Caco-2 (cell line): Measurements from ENCODE around the gene PLXNA4. TPM values are rescaled to one million over a fixed set of nuclear protein-coding genes. Genes with fewer than 3 reads are reported as not detected.

Source experiments
- BruUV-seq: library from RNA; stranded (reverse); fragments of 400-500 nt; replicated peaks from 2 replicates; lab custom pipeline; 2021; lab: Mats Ljungman, UMichigan
- CTCF ChIA-PET: fragments of 300-600 bp; sonication (Branson Sonifier 250); formaldehyde crosslinking; loops from one replicate; lab custom pipeline; 2022; ENCODE audit warnings: antibody characterized with exemption; lab: Charles Lee
- POLR2A ChIA-PET: fragments of 300-600 bp; sonication (Branson Sonifier 250); formaldehyde crosslinking; loops from one replicate; lab custom pipeline; 2022; ENCODE audit warnings: antibody characterized with exemption; lab: Charles Lee
- DNase-seq, 2 experiments: peaks; one replicate each; pipeline versions ENCODE4 v3.0.0 to v3.0.0-alpha.2; 2020 to 2022
- H3K27me3 ChIP-seq: replicated peaks from 2 replicates; pipeline ENCODE4 v1.6.0; 2011; ENCODE audit warnings: low read length; ENCODE audit not compliant: control insufficient read depth, insufficient read depth
- H3K36me3 ChIP-seq: 2 replicates; pipeline ENCODE4 v1.5.1; 2011; ENCODE audit warnings: low read length; ENCODE audit not compliant: control insufficient read depth, insufficient read depth
- H3K4me1 ChIP-seq: fragments of 250-450 bp; sonication (Bioruptor Pico); 2 replicates; pipeline ENCODE4 v1.5.1; 2020; ENCODE audit warnings: mild to moderate bottlenecking
- H3K4me3 ChIP-seq: 2 replicates; pipeline ENCODE4 v1.5.1; 2011; ENCODE audit warnings: low read depth, mild to moderate bottlenecking, control low read depth, low read length
- H3K9me3 ChIP-seq: fragments of 250-450 bp; sonication (Bioruptor Pico); 2 replicates; pipeline ENCODE4 v1.5.1; 2020; ENCODE audit warnings: mild to moderate bottlenecking, moderate library complexity
- H3K27ac Mint-ChIP-seq: one replicate; pipeline ENCODE4 v1.8.0; 2022; ENCODE audit warnings: mixed read lengths; ENCODE audit not compliant: unreplicated experiment
- H3K27me3 Mint-ChIP-seq: one replicate; pipeline ENCODE4 v1.8.0; 2022; ENCODE audit warnings: mixed read lengths; ENCODE audit not compliant: insufficient read depth, unreplicated experiment
- H3K36me3 Mint-ChIP-seq: one replicate; pipeline ENCODE4 v1.8.0; 2022; ENCODE audit warnings: mild to moderate bottlenecking, mixed read lengths; ENCODE audit not compliant: insufficient read depth, unreplicated experiment
- H3K4me1 Mint-ChIP-seq: one replicate; pipeline ENCODE4 v1.8.0; 2022; ENCODE audit warnings: low read depth, mixed read lengths; ENCODE audit not compliant: unreplicated experiment
- H3K4me3 Mint-ChIP-seq: one replicate; pipeline ENCODE4 v1.8.0; 2022; ENCODE audit warnings: mild to moderate bottlenecking, moderate library complexity, mixed read lengths; ENCODE audit not compliant: unreplicated experiment
- H3K9me3 Mint-ChIP-seq: one replicate; pipeline ENCODE4 v1.8.0; 2022; ENCODE audit warnings: mixed read lengths; ENCODE audit not compliant: unreplicated experiment
- intact Hi-C: fragments of 100-400 bp; cut with micrococcal nuclease; formaldehyde crosslinking; loops from one replicate; pipeline ENCODE4 v1.10.0; 2022; ENCODE audit not compliant: unreplicated experiment
- total RNA-seq: library from RNA; stranded (reverse); gene quantifications from 2 replicates; pipeline ENCODE4 v1.2.3, GENCODE V29; 2022
- TF ChIP-seq, protein P1 (sequence below), 2 experiments: fragments of 200-600 bp in 1 of 2; IDR thresholded peaks; 1 replicate in 1 of 2; 2 replicates in 1 of 2; pipeline versions ENCODE4 v1.5.1 to v1.8.0; 2011 to 2022; ENCODE audit warnings: antibody characterized with exemption in 1 of 2, control low read depth in 1 of 2, inconsistent platforms in 1 of 2, low read depth in 1 of 2, low read length in 1 of 2, mild to moderate bottlenecking in 1 of 2, moderate library complexity in 1 of 2; ENCODE audit not compliant: insufficient read depth in 1 of 2, severe bottlenecking in 1 of 2, unreplicated experiment in 1 of 2

The PLXNA4 gene
- total RNA-seq, 1 experiment from 2014 or later, result 0.43 TPM

DNA sequence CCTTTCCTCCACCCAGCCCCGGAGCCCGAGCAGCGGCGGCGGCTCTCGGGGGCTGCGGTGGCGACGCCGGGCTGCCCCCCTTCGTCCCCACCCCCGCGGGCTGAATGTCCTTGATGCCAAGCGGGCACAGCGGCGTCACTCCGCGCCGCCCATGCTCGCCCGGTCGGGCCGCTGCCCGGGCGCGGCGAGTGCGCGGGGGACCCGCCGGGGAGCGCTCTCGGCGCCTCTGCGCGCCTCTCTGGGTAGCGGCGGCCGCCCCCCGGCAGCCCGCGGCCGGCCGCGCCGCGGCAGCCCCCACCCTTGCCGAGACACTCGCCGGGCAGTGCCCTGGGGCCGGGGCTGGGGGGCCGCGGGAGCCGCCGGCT lies 433 bp upstream of the PLXNA4 start:
- Mint-ChIP-seq H3K36me3 (no peaks in the 10 kb centered on the region), H3K9me3 (no peaks in the 10 kb centered on the region), H3K27me3 (peaks cover 47% of the 10 kb centered on the region), H3K4me3 (peak overlapping the region; percentile 41), H3K4me1 (no peaks in the 10 kb centered on the region), H3K27ac (no peak overlapping the region)
- ChIA-PET CTCF (interaction anchor here (1.2 to 1.3 kb wide), 2 partner anchors 27 to 258 kb away, joined by 3 to 5 read pairs; no protein-coding TSS in a partner anchor), POLR2A (no interaction called here)
- DNase-seq, result no peak
- H3K4me3 ChIP-seq, result no peak overlapping the region
- H3K36me3 ChIP-seq, result no peaks in the 10 kb centered on the region
- H3K9me3 ChIP-seq, result no peaks in the 10 kb centered on the region
- H3K27me3 ChIP-seq, result peaks cover 8% of the 10 kb centered on the region
- intact Hi-C loops, result no loop called here
- no TSS peak for BruUV-seq
- TF ChIP-seq, protein P1, sequence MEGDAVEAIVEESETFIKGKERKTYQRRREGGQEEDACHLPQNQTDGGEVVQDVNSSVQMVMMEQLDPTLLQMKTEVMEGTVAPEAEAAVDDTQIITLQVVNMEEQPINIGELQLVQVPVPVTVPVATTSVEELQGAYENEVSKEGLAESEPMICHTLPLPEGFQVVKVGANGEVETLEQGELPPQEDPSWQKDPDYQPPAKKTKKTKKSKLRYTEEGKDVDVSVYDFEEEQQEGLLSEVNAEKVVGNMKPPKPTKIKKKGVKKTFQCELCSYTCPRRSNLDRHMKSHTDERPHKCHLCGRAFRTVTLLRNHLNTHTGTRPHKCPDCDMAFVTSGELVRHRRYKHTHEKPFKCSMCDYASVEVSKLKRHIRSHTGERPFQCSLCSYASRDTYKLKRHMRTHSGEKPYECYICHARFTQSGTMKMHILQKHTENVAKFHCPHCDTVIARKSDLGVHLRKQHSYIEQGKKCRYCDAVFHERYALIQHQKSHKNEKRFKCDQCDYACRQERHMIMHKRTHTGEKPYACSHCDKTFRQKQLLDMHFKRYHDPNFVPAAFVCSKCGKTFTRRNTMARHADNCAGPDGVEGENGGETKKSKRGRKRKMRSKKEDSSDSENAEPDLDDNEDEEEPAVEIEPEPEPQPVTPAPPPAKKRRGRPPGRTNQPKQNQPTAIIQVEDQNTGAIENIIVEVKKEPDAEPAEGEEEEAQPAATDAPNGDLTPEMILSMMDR (IDR thresholded peaks at IDR 0.05; ENCODE audit: insufficient read depth in 1 of 2, low read depth in 1 of 2, low read length in 1 of 2, severe bottlenecking in 1 of 2, unreplicated experiment in 1 of 2), result no peak
- H3K4me1 ChIP-seq, result peaks cover 9% of the 10 kb centered on the region; the same call in 1 of the 2 replicates

DNA sequence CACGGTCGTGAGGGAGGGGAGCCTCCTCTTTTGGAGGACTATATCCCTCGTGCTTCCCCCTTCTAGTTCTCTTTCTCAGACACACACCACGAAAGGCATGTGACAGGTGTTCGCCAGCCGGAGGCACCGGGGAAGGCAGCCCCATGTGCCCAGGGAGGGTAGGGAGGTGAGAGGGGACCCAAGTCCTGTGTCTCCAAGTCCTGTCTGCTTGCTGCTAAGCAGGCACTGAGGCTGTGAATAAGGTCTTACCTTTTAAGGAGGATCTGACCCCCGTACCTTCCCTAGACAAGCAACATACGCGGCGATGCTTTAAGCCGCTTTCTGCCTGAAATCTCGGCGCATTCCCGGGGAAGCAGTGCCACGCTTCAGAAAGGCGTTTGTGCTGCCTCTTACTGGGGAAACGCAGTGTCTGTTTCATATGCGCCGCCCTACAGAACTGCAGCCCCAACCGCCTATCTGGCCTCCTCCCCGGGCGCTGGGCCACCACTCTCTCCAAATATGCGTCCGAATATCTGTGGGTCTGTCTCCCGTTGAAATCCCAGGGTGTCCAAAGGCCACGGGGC lies 770 bp downstream of the PLXNA4 start:
- no TSS peak for BruUV-seq
- H3K27ac Mint-ChIP-seq, result no peak overlapping the region
- Histone ChIP-seq H3K27me3 (peaks cover 8% of the 10 kb centered on the region), H3K4me3 (no peak overlapping the region), H3K36me3 (no peaks in the 10 kb centered on the region), H3K9me3 (no peaks in the 10 kb centered on the region), H3K4me1 (peaks cover 9% of the 10 kb centered on the region; the same call in 1 of the 2 replicates)
- CTCF ChIA-PET, result no interaction called here
- H3K4me3 Mint-ChIP-seq, result peak overlapping the region; percentile 41
- TF ChIP-seq, protein P1 (IDR thresholded peaks at IDR 0.05; ENCODE audit: insufficient read depth in 1 of 2, low read depth in 1 of 2, low read length in 1 of 2, severe bottlenecking in 1 of 2, unreplicated experiment in 1 of 2), result peak in 1 of 2 experiments; percentile 10
- H3K36me3 Mint-ChIP-seq, result no peaks in the 10 kb centered on the region
- POLR2A ChIA-PET, result no interaction called here
- no peaks in the 10 kb centered on the region for H3K9me3 Mint-ChIP-seq
- intact Hi-C loops, result no loop called here
- DNase-seq, result peak in 1 of 2 experiments; percentile 15
- no peaks in the 10 kb centered on the region for H3K4me1 Mint-ChIP-seq
- H3K27me3 Mint-ChIP-seq, result peaks cover 51% of the 10 kb centered on the region

DNA sequence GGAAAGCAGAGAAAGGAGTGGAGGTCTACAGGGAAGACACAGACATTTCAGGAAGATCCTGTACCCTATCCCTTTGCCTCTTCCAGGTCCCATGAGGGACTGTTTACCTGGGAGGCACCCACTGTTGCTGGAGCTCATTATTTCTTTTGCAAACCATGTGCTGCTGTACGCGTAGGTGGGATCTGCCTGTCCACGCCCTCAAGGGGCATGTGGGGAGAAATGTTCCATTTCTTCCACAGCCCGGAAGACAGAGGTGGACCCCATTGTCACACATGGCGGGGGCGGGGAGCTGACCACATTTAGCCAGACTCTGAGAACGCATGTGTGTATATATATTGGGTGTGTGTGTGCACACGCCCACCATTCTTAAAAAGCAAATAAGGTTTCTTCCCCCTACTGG lies 2.0 kb downstream of the PLXNA4 start:
- no peak overlapping the region for H3K4me3 ChIP-seq
- CTCF ChIA-PET, result no interaction called here
- H3K4me3 Mint-ChIP-seq, result no peak overlapping the region

More for the DNA sequence above, 2.0 kb downstream of the PLXNA4 start:
- POLR2A ChIA-PET, result no interaction called here
- no TSS peak for BruUV-seq
- peaks cover 9% of the 10 kb centered on the region; the same call in 1 of the 2 replicates for H3K4me1 ChIP-seq
- no peaks in the 10 kb centered on the region for H3K36me3 ChIP-seq
- H3K9me3 Mint-ChIP-seq, result no peaks in the 10 kb centered on the region
- no peak for DNase-seq
- H3K9me3 ChIP-seq, result no peaks in the 10 kb centered on the region
- intact Hi-C loops, result no loop called here
- TF ChIP-seq, protein P1 (IDR thresholded peaks at IDR 0.05; ENCODE audit: insufficient read depth in 1 of 2, low read depth in 1 of 2, low read length in 1 of 2, severe bottlenecking in 1 of 2, unreplicated experiment in 1 of 2), result no peak
- no peaks in the 10 kb centered on the region for H3K4me1 Mint-ChIP-seq
- no peak overlapping the region for H3K27ac Mint-ChIP-seq
- H3K27me3 Mint-ChIP-seq, result peaks cover 55% of the 10 kb centered on the region
- peaks cover 8% of the 10 kb centered on the region for H3K27me3 ChIP-seq
- H3K36me3 Mint-ChIP-seq, result no peaks in the 10 kb centered on the region
